Thoracic aorta (tissue), 2 donors: ENCODE measurements around the gene CRABP1. TPM values are rescaled to one million over a fixed set of nuclear protein-coding genes. Genes with fewer than 3 reads are reported as not detected.

ENCODE experiments used
- ATAC-seq: fragments of 150-250 bp; one replicate; pipeline ENCODE4 v1.8.0; 2017; ENCODE audit warnings: low read depth; ENCODE audit not compliant: insufficient number of reproducible peaks, low FRiP score
- DNase-seq: peaks from one replicate; pipeline ENCODE4 v3.0.0-alpha.2; 2020; ENCODE audit warnings: low spot score
- H3K27ac ChIP-seq, 2 donors: fragments of 200-600 bp; sonication (generic); 1 replicate in 1 of 2; 2 replicates in 1 of 2; pipeline ENCODE4 v1.5.1; 2016; ENCODE audit warnings: mild to moderate bottlenecking in 2 of 2, moderate library complexity in 2 of 2
- H3K27me3 ChIP-seq: fragments of 200-600 bp; sonication (generic); replicated peaks from 2 replicates; pipeline ENCODE4 v1.6.0; 2016; ENCODE audit warnings: mild to moderate bottlenecking; ENCODE audit not compliant: insufficient read depth
- H3K36me3 ChIP-seq: fragments of 200-600 bp; sonication (generic); one replicate; pipeline ENCODE4 v1.5.1; 2016
- H3K4me1 ChIP-seq, 2 donors: fragments of 200-600 bp; sonication (generic); 1 replicate in 1 of 2; 2 replicates in 1 of 2; pipeline versions ENCODE4 v1.5.1 to v1.6.0; 2016; ENCODE audit warnings: low read depth in 2 of 2, mild to moderate bottlenecking in 1 of 2; ENCODE audit not compliant: control insufficient read depth in 1 of 2
- H3K4me3 ChIP-seq: fragments of 200-600 bp; sonication (generic); 2 replicates; pipeline ENCODE4 v1.5.1; 2016; ENCODE audit warnings: mild to moderate bottlenecking
- H3K9me3 ChIP-seq: fragments of 200-600 bp; sonication (generic); 2 replicates; pipeline ENCODE4 v1.5.1; 2016
- CTCF ChIP-seq: fragments of 200-600 bp; sonication (generic); IDR thresholded peaks from one replicate; pipeline ENCODE4 v1.5.1; 2019; ENCODE audit warnings: antibody characterized with exemption
- total RNA-seq, 2 donors: library from RNA; depleted of rRNA; stranded (reverse); fragments of >200 nt; gene quantifications; one replicate each; pipeline versions ENCODE4 v1.1.0 to v1.2.3, GENCODE V29; 2016

Gene CRABP1
- total RNA-seq, 2 donors from 2014 or later, result 5.1 TPM; not detected in 1

- H3K27me3 ChIP-seq, result no peaks in the 10 kb centered on the region
- no peak overlapping the region for H3K4me3 ChIP-seq
- H3K36me3 ChIP-seq, result no peaks in the 10 kb centered on the region
- no peaks in the 10 kb centered on the region for H3K9me3 ChIP-seq
- no peak for ATAC-seq
- TF ChIP-seq CTCF, result no peak
- no peaks in the 10 kb centered on the region for H3K4me1 ChIP-seq
- no peak for DNase-seq
- no peak overlapping the region for H3K27ac ChIP-seq
Observed at GRCh38 chr15:78325092-78325843, 14.9 kb upstream of the CRABP1 start.

- H3K36me3 ChIP-seq, result no peaks in the 10 kb centered on the region
- no peak for TF ChIP-seq CTCF
- no peak overlapping the region for H3K4me3 ChIP-seq
- H3K27me3 ChIP-seq, result no peaks in the 10 kb centered on the region
- H3K27ac ChIP-seq, result no peak overlapping the region
- no peak for DNase-seq
- no peaks in the 10 kb centered on the region for H3K4me1 ChIP-seq
- no peak for ATAC-seq
- no peaks in the 10 kb centered on the region for H3K9me3 ChIP-seq
Observed at GRCh38 chr15:78327466-78327865, 12.7 kb upstream of the CRABP1 start.

- no peaks in the 10 kb centered on the region for H3K4me1 ChIP-seq
- no peak overlapping the region for H3K4me3 ChIP-seq
- no peak for ATAC-seq
- H3K27ac ChIP-seq, result no peak overlapping the region
- no peak for TF ChIP-seq CTCF
- H3K36me3 ChIP-seq, result no peaks in the 10 kb centered on the region
- H3K27me3 ChIP-seq, result no peaks in the 10 kb centered on the region
- no peaks in the 10 kb centered on the region for H3K9me3 ChIP-seq
- no peak for DNase-seq
Observed at GRCh38 chr15:78329625-78330024, 10.5 kb upstream of the CRABP1 start.

GRCh38 chr15:78334845-78335244, 5.3 kb upstream of the CRABP1 start:
- Histone ChIP-seq H3K4me3 (no peak overlapping the region), H3K36me3 (no peaks in the 10 kb centered on the region), H3K4me1 (no peaks in the 10 kb centered on the region), H3K27ac (no peak overlapping the region), H3K27me3 (no peaks in the 10 kb centered on the region), H3K9me3 (no peaks in the 10 kb centered on the region)
- DNase-seq (no peak), ATAC-seq (no peak)
- TF ChIP-seq CTCF, result no peak

GRCh38 chr15:78335985-78336384, 4.2 kb upstream of the CRABP1 start:
- ATAC-seq (no peak), DNase-seq (no peak)
- TF ChIP-seq CTCF, result no peak
- no peaks in the 10 kb centered on the region for H3K36me3 ChIP-seq
- no peaks in the 10 kb centered on the region for H3K27me3 ChIP-seq
- H3K9me3 ChIP-seq, result no peaks in the 10 kb centered on the region
- no peak overlapping the region for H3K4me3 ChIP-seq
- H3K4me1 ChIP-seq, result no peaks in the 10 kb centered on the region
- H3K27ac ChIP-seq, result no peak overlapping the region
